ENCODE results near the gene ARHGAP19.

- no peak for TF ChIP-seq CTCF (conservative IDR thresholded peaks at IDR 0.05 in 1 of 2, IDR thresholded peaks at IDR 0.05 in 1 of 2; ENCODE audit: extremely low read depth in 1 of 2, insufficient read depth in 1 of 2, low read depth in 1 of 2, low read length in 2 of 2)
- no peak for TF ChIP-seq EZH2 (IDR thresholded peaks at IDR 0.05; ENCODE audit: borderline replicate concordance, low read length)
These were observed 43.6 kb upstream of the ARHGAP19 start for GRCh38 chr10:97336006-97336405.
